Chondrocyte (in vitro differentiated cells): Measurements from ENCODE around the gene HCN2. TPM values are rescaled to one million over a fixed set of nuclear protein-coding genes. Genes with fewer than 3 reads are reported as not detected.
"Not testable (repeated sequence)": the region's sequence is repeated elsewhere in the genome, so short reads cannot be mapped to it uniquely, and the experiment has no call there.

Experiments used
- DNase-seq: peaks from one replicate; pipeline ENCODE4 v3.0.0; 2021; ENCODE audit warnings: mixed read lengths, low spot score
- H3K27ac Mint-ChIP-seq: one replicate; pipeline ENCODE4 v1.8.0; 2021; ENCODE audit warnings: mild to moderate bottlenecking, moderate library complexity, mixed read lengths; ENCODE audit not compliant: unreplicated experiment
- H3K27me3 Mint-ChIP-seq: 2 replicates; pipeline ENCODE4 v1.8.0; 2021; ENCODE audit warnings: low read depth, mixed read lengths
- H3K36me3 Mint-ChIP-seq: 2 replicates; pipeline ENCODE4 v1.8.0; 2021; ENCODE audit warnings: low read depth, mixed read lengths
- H3K4me1 Mint-ChIP-seq: 2 replicates; pipeline ENCODE4 v1.8.0; 2021; ENCODE audit warnings: low read depth, mild to moderate bottlenecking, mixed read lengths
- H3K4me3 Mint-ChIP-seq: one replicate; pipeline ENCODE4 v1.8.0; 2021; ENCODE audit warnings: mild to moderate bottlenecking, moderate library complexity, mixed read lengths; ENCODE audit not compliant: unreplicated experiment
- H3K9me3 Mint-ChIP-seq: 2 replicates; pipeline ENCODE4 v1.8.0; 2021; ENCODE audit warnings: low read depth, mixed read lengths
- total RNA-seq: library from RNA; stranded (reverse); gene quantifications from 3 replicates; pipeline ENCODE4 v1.2.1, GENCODE V29; 2021
- TF ChIP-seq, protein P1 (sequence below): fragments of 200-600 bp; sonication (generic); IDR thresholded peaks from 2 replicates; pipeline ENCODE4 v1.5.0; 2021; ENCODE audit warnings: antibody characterized with exemption, mild to moderate bottlenecking, moderate library complexity

HCN2 gene
- total RNA-seq, 1 donor from 2014 or later = 6.2 TPM

DNA sequence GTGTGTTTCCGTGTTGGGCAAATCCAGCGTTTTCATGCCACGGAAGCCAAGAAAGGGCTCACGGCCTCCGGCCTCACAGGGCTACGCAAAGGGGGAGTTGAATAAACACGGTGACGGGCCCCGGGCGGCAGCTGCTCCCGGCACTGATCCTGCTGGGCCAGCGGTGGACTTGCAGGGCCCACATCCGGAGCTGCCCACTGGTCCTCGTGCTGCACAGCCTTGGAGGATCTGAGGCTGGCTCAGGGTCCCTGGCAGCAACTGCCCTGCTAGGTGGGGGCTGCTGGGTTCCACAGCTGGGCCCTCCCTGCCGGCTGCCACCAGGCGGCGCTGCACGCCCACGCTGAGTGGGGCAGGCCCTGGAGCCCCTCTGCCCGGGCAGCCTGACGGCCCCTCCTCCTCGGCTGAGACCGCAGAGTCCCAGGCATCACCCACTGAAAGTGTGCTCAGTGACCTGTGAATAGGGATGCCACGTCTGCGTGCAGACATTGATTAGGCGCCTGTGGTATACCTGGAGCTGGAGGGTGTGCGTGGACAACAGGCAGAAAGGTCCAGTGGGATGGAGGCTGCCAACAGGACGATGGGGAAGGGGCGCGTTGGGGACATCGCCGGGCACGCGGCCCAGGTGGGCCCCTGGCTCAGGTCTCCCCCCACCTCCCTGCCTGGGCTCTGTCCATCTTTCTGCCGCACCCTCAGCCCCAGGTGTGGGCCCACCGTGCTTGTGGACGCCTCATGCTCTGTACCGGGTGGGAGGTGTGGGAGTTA is 5.3 kb upstream of the HCN2 start:
- Mint-ChIP-seq H3K27me3 (no peaks in the 10 kb centered on the region), H3K9me3 (no peaks in the 10 kb centered on the region), H3K4me1 (peaks cover 7% of the 10 kb centered on the region), H3K4me3 (no peak overlapping the region), H3K36me3 (no peaks in the 10 kb centered on the region), H3K27ac (no peak overlapping the region)
- TF ChIP-seq, protein P1, sequence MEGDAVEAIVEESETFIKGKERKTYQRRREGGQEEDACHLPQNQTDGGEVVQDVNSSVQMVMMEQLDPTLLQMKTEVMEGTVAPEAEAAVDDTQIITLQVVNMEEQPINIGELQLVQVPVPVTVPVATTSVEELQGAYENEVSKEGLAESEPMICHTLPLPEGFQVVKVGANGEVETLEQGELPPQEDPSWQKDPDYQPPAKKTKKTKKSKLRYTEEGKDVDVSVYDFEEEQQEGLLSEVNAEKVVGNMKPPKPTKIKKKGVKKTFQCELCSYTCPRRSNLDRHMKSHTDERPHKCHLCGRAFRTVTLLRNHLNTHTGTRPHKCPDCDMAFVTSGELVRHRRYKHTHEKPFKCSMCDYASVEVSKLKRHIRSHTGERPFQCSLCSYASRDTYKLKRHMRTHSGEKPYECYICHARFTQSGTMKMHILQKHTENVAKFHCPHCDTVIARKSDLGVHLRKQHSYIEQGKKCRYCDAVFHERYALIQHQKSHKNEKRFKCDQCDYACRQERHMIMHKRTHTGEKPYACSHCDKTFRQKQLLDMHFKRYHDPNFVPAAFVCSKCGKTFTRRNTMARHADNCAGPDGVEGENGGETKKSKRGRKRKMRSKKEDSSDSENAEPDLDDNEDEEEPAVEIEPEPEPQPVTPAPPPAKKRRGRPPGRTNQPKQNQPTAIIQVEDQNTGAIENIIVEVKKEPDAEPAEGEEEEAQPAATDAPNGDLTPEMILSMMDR = peak; percentile 88
- peak; percentile 82 for DNase-seq

DNA sequence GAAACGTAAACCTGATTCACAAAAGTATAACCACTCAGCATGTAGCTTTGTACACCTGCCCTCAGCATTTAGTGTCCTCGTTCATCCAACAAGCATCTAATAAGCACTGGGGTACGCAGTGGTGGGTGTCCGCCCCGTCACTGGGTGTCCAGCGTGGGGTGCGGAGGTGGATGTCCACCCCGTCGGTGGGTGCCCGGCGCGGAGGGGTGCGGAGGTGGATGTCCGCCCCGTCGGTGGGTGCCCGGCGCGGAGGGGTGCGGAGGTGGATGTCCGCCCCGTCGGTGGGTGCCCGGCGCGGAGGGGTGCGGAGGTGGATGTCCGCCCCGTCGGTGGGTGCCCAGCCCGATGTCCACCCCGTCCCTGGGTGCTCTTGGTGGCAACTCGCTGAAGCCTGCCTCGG is 4.5 kb upstream of the HCN2 start:
- not testable (repeated sequence) for H3K4me1 Mint-ChIP-seq, H3K36me3 Mint-ChIP-seq, H3K27me3 Mint-ChIP-seq, H3K27ac Mint-ChIP-seq, H3K9me3 Mint-ChIP-seq, DNase-seq, H3K4me3 Mint-ChIP-seq

DNA sequence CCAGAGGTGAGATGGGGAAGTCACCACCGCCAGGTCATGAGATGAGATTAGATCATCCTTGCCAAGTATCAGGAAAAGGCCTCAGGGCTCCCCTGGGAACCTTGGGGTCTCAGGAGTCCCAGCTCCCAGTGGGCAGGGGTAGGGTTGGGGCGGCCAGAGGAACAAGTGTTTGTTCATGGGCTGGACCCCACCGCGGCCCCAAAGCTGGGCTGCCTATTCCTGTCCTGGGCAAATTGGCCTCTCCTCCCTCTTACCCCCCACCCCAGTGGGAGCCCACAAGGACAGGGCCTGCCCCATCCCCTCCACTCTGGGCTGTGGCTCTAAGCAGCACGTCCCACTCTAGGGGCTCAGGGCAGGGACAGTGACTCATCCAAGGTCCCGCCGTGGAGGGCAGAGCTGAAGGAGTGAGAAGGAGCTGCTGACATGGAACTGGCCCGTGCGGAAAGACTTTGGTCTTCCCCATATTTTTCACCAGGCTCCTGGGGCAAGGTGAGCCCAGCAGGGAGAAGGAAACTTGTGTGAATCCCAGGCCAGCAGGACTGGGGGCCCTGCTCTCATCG is 4.0 kb upstream of the HCN2 start:
- Mint-ChIP-seq H3K27ac (no peak overlapping the region), H3K4me1 (peaks cover 9% of the 10 kb centered on the region), H3K9me3 (no peaks in the 10 kb centered on the region), H3K36me3 (no peaks in the 10 kb centered on the region), H3K4me3 (no peak overlapping the region), H3K27me3 (peaks cover 2% of the 10 kb centered on the region)
- TF ChIP-seq, protein P1 = no peak
- DNase-seq = no peak

DNA sequence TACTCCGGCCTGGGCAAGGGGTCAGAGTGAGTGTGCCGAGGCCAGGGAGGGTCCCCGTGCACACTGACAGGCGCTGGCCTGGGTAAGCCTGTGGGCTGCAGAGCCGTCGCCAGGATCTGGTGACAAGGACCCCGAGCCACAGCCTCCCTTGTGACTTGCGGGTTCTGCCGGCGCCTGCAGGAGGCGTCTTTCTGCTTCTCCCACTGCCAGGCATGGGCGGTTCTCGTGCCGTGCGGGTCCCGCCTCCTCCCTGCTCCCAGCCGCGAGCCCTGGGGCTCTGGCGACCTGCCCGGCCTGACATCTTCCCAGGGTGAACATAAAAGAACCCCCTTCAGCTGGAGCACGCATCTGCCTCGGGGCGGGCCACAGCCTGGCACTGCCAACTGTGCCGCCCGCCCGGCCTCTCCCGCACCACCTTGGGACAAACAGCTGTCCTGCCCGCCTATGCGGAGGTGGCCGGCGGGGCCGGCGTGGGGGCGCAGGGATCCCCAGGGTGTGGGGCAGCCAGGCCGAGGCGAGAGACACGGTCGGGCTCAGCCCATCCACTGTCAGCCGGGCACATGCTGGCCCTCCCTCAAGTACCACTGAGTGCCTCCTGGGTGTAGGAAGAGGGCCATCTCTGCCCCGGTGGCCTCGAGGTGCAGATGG is 1.5 kb upstream of the HCN2 start:
- H3K4me1 Mint-ChIP-seq = peaks cover 14% of the 10 kb centered on the region
- TF ChIP-seq, protein P1 = peak; percentile 81
- peaks cover 10% of the 10 kb centered on the region for H3K27me3 Mint-ChIP-seq
- H3K27ac Mint-ChIP-seq = peak overlapping the region; percentile 45
- H3K4me3 Mint-ChIP-seq = no peak overlapping the region
- H3K36me3 Mint-ChIP-seq = no peaks in the 10 kb centered on the region
- no peaks in the 10 kb centered on the region for H3K9me3 Mint-ChIP-seq
- DNase-seq = no peak

DNA sequence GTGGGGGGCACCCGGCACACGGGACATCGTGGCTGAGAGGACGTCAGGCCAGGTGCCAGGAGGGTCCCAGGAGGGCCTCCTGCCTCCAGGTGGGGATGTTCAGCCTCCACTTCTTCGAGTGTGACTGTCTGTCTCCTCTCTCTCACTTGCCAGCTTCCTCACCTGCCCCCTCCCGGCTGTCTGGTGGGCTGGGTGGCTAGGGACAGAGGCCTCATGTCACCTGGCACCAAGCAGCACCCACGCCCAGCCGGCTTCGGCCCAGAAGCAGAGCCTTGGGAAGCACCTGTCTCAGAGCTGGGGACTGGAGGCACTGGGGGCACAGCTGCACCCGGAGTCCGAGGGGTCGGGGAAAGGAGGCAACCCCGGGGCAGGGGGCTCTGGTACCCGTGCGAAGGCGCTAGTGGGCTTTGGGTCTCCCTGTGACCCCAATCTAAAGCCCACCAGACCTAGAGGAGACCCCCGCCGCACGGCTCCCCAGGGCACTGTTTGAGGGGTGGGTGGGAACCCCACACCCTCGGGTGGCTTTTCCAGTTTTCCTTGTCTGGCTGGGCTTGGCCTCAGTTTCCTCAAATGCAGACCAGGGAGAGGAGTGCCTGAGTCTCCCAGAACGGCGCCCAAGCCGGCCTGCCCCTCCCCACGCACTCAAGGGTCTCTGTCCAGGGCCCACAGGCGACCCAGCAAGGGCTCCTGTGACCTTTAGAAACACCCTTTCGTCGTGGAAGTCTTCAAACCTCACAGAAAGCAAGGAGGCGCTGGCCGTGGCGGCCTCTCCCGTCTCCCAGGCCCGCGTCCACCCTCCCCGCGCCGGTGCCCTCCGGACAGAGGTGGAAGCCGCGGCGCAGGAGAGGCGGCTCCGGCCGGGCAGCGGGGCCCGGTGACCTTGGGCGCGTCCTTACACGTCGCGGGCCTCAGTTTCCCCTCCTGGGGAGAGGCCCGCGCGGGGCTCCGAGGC is 664 bp upstream of the HCN2 start:
- peak overlapping the region; percentile 42 for H3K4me3 Mint-ChIP-seq
- DNase-seq = no peak

More for the DNA sequence above, 664 bp upstream of the HCN2 start:
- Mint-ChIP-seq H3K9me3 (no peaks in the 10 kb centered on the region), H3K27me3 (peaks cover 16% of the 10 kb centered on the region), H3K36me3 (no peaks in the 10 kb centered on the region), H3K4me1 (peaks cover 14% of the 10 kb centered on the region), H3K27ac (no peak overlapping the region)
- TF ChIP-seq, protein P1 = peak; percentile 9
